Measurements from ENCODE around the gene HS3ST6.
A peak's percentile ranks its signal among the peaks of the same experiment; 100 is the strongest.
"Not testable (repeated sequence)": the region's sequence is repeated elsewhere in the genome, so short reads cannot be mapped to it uniquely, and the experiment has no call there.

HS3ST6 gene

DNA sequence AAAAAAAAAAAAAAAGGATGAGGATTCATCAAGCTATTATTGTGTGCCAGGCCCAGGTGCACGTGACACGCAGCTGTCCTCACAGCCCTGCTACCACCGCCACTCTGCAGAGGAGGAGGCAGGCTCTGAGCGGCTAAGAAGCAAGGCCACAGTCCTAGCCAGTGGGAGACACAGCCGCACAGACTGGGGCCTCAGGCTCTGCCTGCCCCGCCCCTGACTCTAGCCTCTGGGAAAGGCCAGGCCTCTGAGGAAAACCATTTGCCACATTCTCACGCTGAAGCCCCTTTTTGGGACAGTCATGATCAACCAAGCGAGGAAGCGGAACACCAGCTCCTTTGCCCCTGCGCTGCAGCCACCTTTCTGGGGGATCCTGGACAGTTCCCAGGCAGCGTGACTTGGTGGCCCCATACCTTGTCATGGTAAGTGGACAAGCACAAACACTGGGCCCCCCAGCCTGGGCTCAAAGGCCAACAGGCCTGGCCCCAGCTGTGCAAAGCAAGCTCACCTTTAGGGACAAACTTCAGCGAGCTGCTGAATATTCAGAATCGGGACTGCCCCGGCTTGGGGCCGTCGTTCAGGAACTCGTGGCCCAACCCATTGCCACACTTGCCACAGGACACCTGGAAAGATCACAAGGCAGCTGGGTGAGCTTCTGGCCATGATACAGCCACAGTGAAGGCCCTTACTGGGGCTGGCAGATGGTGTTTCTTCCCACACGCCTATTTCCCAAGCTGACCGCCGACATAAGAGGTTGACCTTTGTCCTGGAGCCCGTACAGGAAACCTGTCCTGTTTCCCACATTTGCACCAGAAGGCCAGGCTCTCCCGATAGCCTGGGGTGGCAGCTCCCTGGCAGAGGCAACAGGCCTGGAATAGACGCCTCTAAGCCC, 22.3 kb upstream of the HS3ST6 start:
- H3K4me3 Mint-ChIP-seq, result no peak overlapping the region
- peaks cover 26% of the 10 kb centered on the region for H3K36me3 Mint-ChIP-seq (ENCODE audit: low read depth)
- no peak for DNase-seq
- H3K4me1 Mint-ChIP-seq (ENCODE audit: low read depth), result peaks cover 29% of the 10 kb centered on the region
- H3K27me3 Mint-ChIP-seq, result no peaks in the 10 kb centered on the region
- H3K9me3 Mint-ChIP-seq, result no peaks in the 10 kb centered on the region
- H3K27ac Mint-ChIP-seq, result no peak overlapping the region

- peaks cover 26% of the 10 kb centered on the region for H3K36me3 Mint-ChIP-seq (ENCODE audit: low read depth)
- not testable (repeated sequence) for DNase-seq, H3K4me3 Mint-ChIP-seq, H3K27me3 Mint-ChIP-seq, H3K27ac Mint-ChIP-seq, H3K9me3 Mint-ChIP-seq
- H3K4me1 Mint-ChIP-seq (ENCODE audit: low read depth), result peaks cover 29% of the 10 kb centered on the region
Measured at GRCh38 chr16:1939833-1940232, 21.6 kb upstream of the HS3ST6 start.

- DNase-seq, result no peak
- H3K9me3 Mint-ChIP-seq, result no peaks in the 10 kb centered on the region
- H3K27ac Mint-ChIP-seq, result no peak overlapping the region
- H3K27me3 Mint-ChIP-seq, result no peaks in the 10 kb centered on the region
- H3K4me3 Mint-ChIP-seq, result no peak overlapping the region
- peaks cover 21% of the 10 kb centered on the region for H3K4me1 Mint-ChIP-seq (ENCODE audit: low read depth)
- peaks cover 26% of the 10 kb centered on the region for H3K36me3 Mint-ChIP-seq (ENCODE audit: low read depth)
Measured at GRCh38 chr16:1938910-1939309, 20.7 kb upstream of the HS3ST6 start.

- H3K9me3 Mint-ChIP-seq, result no peaks in the 10 kb centered on the region
- no peak overlapping the region for H3K27ac Mint-ChIP-seq
- no peaks in the 10 kb centered on the region for H3K27me3 Mint-ChIP-seq
- H3K4me3 Mint-ChIP-seq, result no peak overlapping the region
- peaks cover 15% of the 10 kb centered on the region for H3K4me1 Mint-ChIP-seq (ENCODE audit: low read depth)
- DNase-seq, result no peak
- peaks cover 26% of the 10 kb centered on the region for H3K36me3 Mint-ChIP-seq (ENCODE audit: low read depth)
Measured at GRCh38 chr16:1938316-1938715, 20.1 kb upstream of the HS3ST6 start.

- peaks cover 24% of the 10 kb centered on the region for H3K36me3 Mint-ChIP-seq (ENCODE audit: low read depth)
- H3K4me1 Mint-ChIP-seq (ENCODE audit: low read depth), result peaks cover 9% of the 10 kb centered on the region
- H3K27ac Mint-ChIP-seq, result no peak overlapping the region
Measured at GRCh38 chr16:1936945-1937479, 18.8 kb upstream of the HS3ST6 start.

DNA sequence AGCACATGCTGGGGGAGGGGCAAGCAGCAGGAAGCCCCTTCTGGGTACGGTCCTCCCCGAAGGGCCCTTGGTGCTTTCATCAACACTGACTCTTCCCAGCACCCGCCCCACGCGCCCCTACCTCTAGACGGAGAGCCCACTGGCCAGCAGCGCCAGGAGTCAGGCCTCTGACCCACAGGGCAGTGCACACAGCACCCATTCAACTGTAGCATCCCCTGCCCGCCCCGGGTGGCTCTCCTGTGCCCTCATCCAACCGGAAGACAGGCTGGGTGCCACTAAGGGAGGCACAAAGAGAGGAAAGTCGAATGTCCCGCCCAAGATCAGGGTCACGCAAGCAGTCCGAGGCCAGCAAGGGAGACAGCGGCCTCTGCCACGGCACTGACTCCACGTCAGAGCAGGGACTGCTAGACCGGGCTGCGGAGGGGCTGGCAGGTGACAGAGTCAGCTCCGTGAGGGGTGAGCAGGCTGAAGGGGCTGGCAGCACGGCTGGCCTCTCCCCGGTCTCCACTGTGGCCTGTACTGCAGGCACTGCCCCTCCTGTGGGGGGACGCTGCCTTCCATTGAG, 15.0 kb upstream of the HS3ST6 start:
- H3K4me3 Mint-ChIP-seq, result no peak overlapping the region
- H3K9me3 Mint-ChIP-seq, result no peaks in the 10 kb centered on the region
- H3K27ac Mint-ChIP-seq, result no peak overlapping the region
- no peak for DNase-seq
- peaks cover 2% of the 10 kb centered on the region for H3K4me1 Mint-ChIP-seq (ENCODE audit: low read depth)
- H3K27me3 Mint-ChIP-seq, result peaks cover 7% of the 10 kb centered on the region
- peaks cover 7% of the 10 kb centered on the region for H3K36me3 Mint-ChIP-seq (ENCODE audit: low read depth)

More at GRCh38 chr16:1936945-1937479, 18.8 kb upstream of the HS3ST6 start:
- H3K9me3 Mint-ChIP-seq, result no peaks in the 10 kb centered on the region
- no peaks in the 10 kb centered on the region for H3K27me3 Mint-ChIP-seq
- DNase-seq, result no peak
- no peak overlapping the region for H3K4me3 Mint-ChIP-seq

GRCh38 chr16:1932050-1933028, 14.1 kb upstream of the HS3ST6 start:
- DNase-seq, result no peak
- H3K36me3 Mint-ChIP-seq (ENCODE audit: low read depth), result peaks cover 4% of the 10 kb centered on the region
- H3K9me3 Mint-ChIP-seq, result no peaks in the 10 kb centered on the region
- H3K4me1 Mint-ChIP-seq (ENCODE audit: low read depth), result peaks cover 2% of the 10 kb centered on the region
- H3K4me3 Mint-ChIP-seq, result no peak overlapping the region
- no peak overlapping the region for H3K27ac Mint-ChIP-seq
- H3K27me3 Mint-ChIP-seq, result peaks cover 7% of the 10 kb centered on the region

DNA sequence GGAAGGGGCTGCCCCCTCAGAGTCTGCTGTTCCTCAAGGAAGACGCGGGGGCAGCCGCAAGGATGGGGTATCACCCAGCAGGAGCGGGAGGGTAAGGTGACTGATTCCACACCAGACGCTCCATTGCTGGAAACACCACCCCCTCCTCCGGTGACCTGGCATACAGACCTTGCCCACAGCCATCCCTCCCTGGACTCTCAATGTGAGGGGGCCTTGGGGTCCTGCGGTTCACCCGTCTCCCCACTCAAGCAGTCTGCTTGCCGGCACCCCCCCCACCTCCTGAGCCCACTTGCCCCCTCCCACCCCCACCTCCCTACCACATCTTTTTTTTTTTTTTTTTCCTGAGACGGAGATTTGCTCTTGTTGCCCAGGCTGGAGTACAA, 12.1 kb upstream of the HS3ST6 start:
- peaks cover 7% of the 10 kb centered on the region for H3K27me3 Mint-ChIP-seq
- no peak overlapping the region for H3K27ac Mint-ChIP-seq
- no peak for DNase-seq
- no peaks in the 10 kb centered on the region for H3K36me3 Mint-ChIP-seq (ENCODE audit: low read depth)
- H3K9me3 Mint-ChIP-seq, result no peaks in the 10 kb centered on the region
- H3K4me1 Mint-ChIP-seq (ENCODE audit: low read depth), result peaks cover 2% of the 10 kb centered on the region
- no peak overlapping the region for H3K4me3 Mint-ChIP-seq

DNA sequence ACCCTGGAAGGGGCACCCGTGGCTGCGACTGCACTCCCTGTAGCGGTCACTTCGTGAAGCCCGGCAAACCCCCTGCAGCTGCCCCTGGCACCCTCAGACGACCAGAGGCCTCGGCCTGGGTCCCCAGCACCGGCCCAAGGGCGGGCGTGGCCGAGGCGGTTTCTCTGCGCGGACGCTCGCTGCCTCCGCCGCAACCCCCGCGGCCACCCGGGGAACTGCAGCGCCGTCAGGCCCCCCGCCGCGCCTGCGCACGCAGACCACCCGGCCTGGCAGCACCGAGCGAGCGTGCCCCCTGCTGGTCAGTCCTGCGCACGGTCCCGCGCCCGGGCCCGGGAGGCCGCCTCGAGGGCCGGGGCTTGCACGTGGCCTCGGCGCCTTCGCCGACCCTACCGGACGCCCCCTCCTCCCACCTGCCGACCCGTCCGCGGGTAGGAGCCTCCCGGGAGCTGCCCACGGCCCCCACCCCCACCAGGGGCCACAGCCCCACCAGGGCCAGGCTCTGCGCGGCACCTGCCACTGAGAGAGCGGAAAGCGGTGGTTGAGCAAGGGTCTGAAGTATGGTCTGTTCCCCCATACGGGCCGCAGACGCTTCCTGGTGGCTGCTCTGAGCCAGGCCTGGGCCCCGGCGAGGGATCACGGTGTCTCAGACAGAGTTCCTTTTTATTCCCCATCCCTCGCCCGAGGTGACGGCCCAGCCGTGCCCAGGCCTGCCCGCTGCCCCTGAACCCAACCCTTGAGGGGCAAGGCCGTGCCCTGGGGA, 11.5 kb upstream of the HS3ST6 start:
- peaks cover 7% of the 10 kb centered on the region for H3K27me3 Mint-ChIP-seq
- no peaks in the 10 kb centered on the region for H3K9me3 Mint-ChIP-seq
- H3K36me3 Mint-ChIP-seq (ENCODE audit: low read depth), result no peaks in the 10 kb centered on the region
- no peak overlapping the region for H3K27ac Mint-ChIP-seq
- peak overlapping the region; percentile 62 for H3K4me3 Mint-ChIP-seq
- peak; percentile 98 for DNase-seq
- H3K4me1 Mint-ChIP-seq (ENCODE audit: low read depth), result peaks cover 2% of the 10 kb centered on the region

DNA sequence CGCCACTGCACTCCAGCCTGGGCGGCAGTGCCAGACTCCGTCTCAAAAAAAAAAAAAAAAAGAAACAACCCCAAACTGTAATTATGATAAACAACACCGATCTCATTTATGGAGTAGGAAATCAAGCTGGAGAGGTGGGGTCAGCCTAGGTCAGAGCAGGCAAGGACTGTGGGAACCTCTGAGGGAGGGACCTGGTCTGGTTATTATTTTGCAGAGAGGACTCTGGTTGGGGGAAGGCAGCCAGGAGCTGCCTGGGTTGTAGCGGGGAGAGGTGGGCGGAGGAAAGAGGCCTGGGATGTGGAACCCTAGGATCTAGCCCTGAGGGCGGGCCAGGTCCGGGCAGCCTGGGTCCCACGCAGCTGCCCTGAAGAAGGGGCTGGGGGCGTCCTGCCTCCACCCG, 10.9 kb upstream of the HS3ST6 start:
- peak overlapping the region; percentile 62 for H3K4me3 Mint-ChIP-seq
- H3K4me1 Mint-ChIP-seq (ENCODE audit: low read depth), result peaks cover 2% of the 10 kb centered on the region
- no peaks in the 10 kb centered on the region for H3K9me3 Mint-ChIP-seq
- no peak for DNase-seq
- peak overlapping the region; percentile 66 for H3K27ac Mint-ChIP-seq
- no peaks in the 10 kb centered on the region for H3K36me3 Mint-ChIP-seq (ENCODE audit: low read depth)
- peaks cover 7% of the 10 kb centered on the region for H3K27me3 Mint-ChIP-seq

GRCh38 chr16:1926271-1926670, 8.1 kb upstream of the HS3ST6 start:
- no peak for DNase-seq
- Mint-ChIP-seq H3K4me3 (no peak overlapping the region), H3K27me3 (peaks cover 33% of the 10 kb centered on the region), H3K9me3 (no peaks in the 10 kb centered on the region), H3K36me3 (ENCODE audit: low read depth) (no peaks in the 10 kb centered on the region), H3K27ac (no peak overlapping the region), H3K4me1 (ENCODE audit: low read depth) (peaks cover 2% of the 10 kb centered on the region)

DNA sequence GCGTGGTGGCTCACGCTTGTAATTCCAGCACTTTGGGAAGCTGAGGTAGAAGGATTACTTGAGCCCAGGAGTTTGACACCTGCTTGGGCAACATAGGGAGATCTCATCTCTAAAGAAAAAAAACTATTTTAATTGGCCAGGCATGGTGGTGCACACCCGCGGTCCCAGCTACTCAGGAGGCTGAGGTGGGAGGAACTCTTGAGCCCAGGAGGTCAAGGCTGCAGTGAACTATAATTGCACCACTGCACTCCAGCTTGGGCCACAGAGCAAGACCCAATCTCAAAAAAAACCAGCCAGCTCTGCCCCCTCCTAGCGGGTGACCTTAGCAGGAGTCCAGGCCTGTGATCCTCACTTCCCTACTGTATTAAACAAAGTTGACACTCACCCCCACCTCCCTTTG, 5.9 kb upstream of the HS3ST6 start:
- no peak overlapping the region for H3K27ac Mint-ChIP-seq
- no peaks in the 10 kb centered on the region for H3K9me3 Mint-ChIP-seq
- peaks cover 4% of the 10 kb centered on the region for H3K4me1 Mint-ChIP-seq (ENCODE audit: low read depth)
- no peak for DNase-seq
- no peaks in the 10 kb centered on the region for H3K36me3 Mint-ChIP-seq (ENCODE audit: low read depth)
- no peak overlapping the region for H3K4me3 Mint-ChIP-seq
- H3K27me3 Mint-ChIP-seq, result peaks cover 43% of the 10 kb centered on the region

- Mint-ChIP-seq H3K9me3 (no peaks in the 10 kb centered on the region), H3K4me3 (no peak overlapping the region), H3K36me3 (ENCODE audit: low read depth) (no peaks in the 10 kb centered on the region), H3K27ac (no peak overlapping the region), H3K4me1 (ENCODE audit: low read depth) (peaks cover 3% of the 10 kb centered on the region), H3K27me3 (peaks cover 49% of the 10 kb centered on the region)
- peak; percentile 42 for DNase-seq
Measured at GRCh38 chr16:1923299-1924034, 5.3 kb upstream of the HS3ST6 start.

All from activated T-cell treated with anti-CD3 and anti-CD28 coated beads, Interleukin-2, amount 50 U/mL, for 24 hours (primary cell).